HCT116 (cell line): Measurements from ENCODE around the gene LASP1. TPM values are rescaled to one million over a fixed set of nuclear protein-coding genes. Genes with fewer than 3 reads are reported as not detected.

Source experiments
- ATAC-seq: fragments of 200-7000 bp; cut with Tn5 transposase; 2 replicates; pipeline ENCODE4 v1.9.1; 2020; ENCODE audit warnings: mild to moderate bottlenecking, moderate library complexity
- BruUV-seq: library from RNA; stranded (reverse); fragments of 400-500 nt; replicated peaks from 2 replicates; lab custom pipeline; 2021; lab: Mats Ljungman, UMichigan
- CTCF ChIA-PET: fragments of 300-600 bp; sonication (Branson Sonifier 250); formaldehyde crosslinking; loops from one replicate; lab custom pipeline; 2021; ENCODE audit warnings: antibody characterized with exemption; lab: Charles Lee
- POLR2A ChIA-PET: fragments of 300-600, 350-600 bp; sonication (Branson Sonifier 250); formaldehyde crosslinking; loops from one replicate; lab custom pipeline; 2021; ENCODE audit warnings: antibody characterized with exemption; lab: Charles Lee
- RAD21 ChIA-PET, 2 experiments: fragments of 300-600 bp; sonication (Branson Sonifier 250); formaldehyde crosslinking; loops; one replicate each; lab custom pipeline; 2023; ENCODE audit warnings: low total read pairs in 2 of 2; ENCODE audit not compliant: uncharacterized antibody in 2 of 2, unreplicated experiment in 2 of 2, low non-redundant PET in 1 of 2; lab: Charles Lee
- DNase-seq: peaks from one replicate; pipeline ENCODE4 v3.0.0-alpha.2; 2010; ENCODE audit warnings: low read depth, low spot score
- H2AFZ ChIP-seq: fragments of 200-600 bp; shearing (Covaris generic), sonication (generic); 2 replicates; pipeline ENCODE4 v1.6.1; 2017; ENCODE audit warnings: low read depth, mixed run types, mixed read lengths, antibody characterized with exemption, low read length; ENCODE audit not compliant: poor library complexity, severe bottlenecking
- H3K27ac ChIP-seq: 2 replicates; pipeline ENCODE4 v1.5.1; 2012; ENCODE audit warnings: low read depth, low read length
- H3K27me3 ChIP-seq: fragments of 200-600 bp; sonication (generic); 2 replicates; pipeline ENCODE4 v1.6.1; 2016; ENCODE audit warnings: mixed run types, low read length, mixed read lengths; ENCODE audit not compliant: insufficient read depth
- H3K36me3 ChIP-seq, 2 experiments: fragments of 200-500 bp in 1 of 2; fragments of 200-600 bp in 1 of 2; sonication (Bioruptor generic) in 1 of 2; sonication (generic) in 1 of 2; 2 replicates each; pipeline versions ENCODE4 v1.5.1 to v1.6.1; 2014 to 2016; ENCODE audit warnings: low read length in 2 of 2, inconsistent platforms in 1 of 2, mixed read lengths in 1 of 2, mixed run types in 1 of 2; ENCODE audit not compliant: insufficient read depth in 2 of 2, control insufficient read depth in 1 of 2
- H3K4me1 ChIP-seq, 2 experiments: fragments of 200-600 bp in 1 of 2; sonication (generic) in 1 of 2; 2 replicates each; pipeline versions ENCODE4 v1.5.1 to v1.6.1; 2012 to 2017; ENCODE audit warnings: low read length in 2 of 2, inconsistent platforms in 1 of 2, mild to moderate bottlenecking in 1 of 2, mixed read lengths in 1 of 2, mixed run types in 1 of 2, moderate library complexity in 1 of 2; ENCODE audit not compliant: insufficient read depth in 2 of 2, control insufficient read depth in 1 of 2
- H3K4me2 ChIP-seq: fragments of 200-600 bp; sonication (generic); 2 replicates; pipeline ENCODE4 v1.6.1; 2017; ENCODE audit warnings: mixed run types, low read length, mixed read lengths
- H3K4me3 ChIP-seq, 2 experiments: fragments of 200-600 bp in 1 of 2; sonication (generic) in 1 of 2; replicated peaks in 1 of 2; 2 replicates each; pipeline ENCODE4 v1.5.1; 2011 to 2016; ENCODE audit warnings: low read length in 2 of 2, control low read depth in 1 of 2, low read depth in 1 of 2, mild to moderate bottlenecking in 1 of 2, mixed read lengths in 1 of 2, mixed run types in 1 of 2
- H3K79me2 ChIP-seq: fragments of 200-600 bp; sonication (generic); 2 replicates; pipeline ENCODE4 v1.6.1; 2017; ENCODE audit warnings: mild to moderate bottlenecking, mixed run types, low read length, moderate library complexity, mixed read lengths; ENCODE audit not compliant: insufficient read depth
- H3K9ac ChIP-seq: fragments of 200-600 bp; sonication (generic); 2 replicates; pipeline ENCODE4 v1.6.1; 2016; ENCODE audit warnings: low read length, mixed read lengths
- H3K9me2 ChIP-seq: fragments of 200-600 bp; sonication (generic), shearing (Covaris generic); 2 replicates; pipeline ENCODE4 v1.6.1; 2017; ENCODE audit warnings: mixed run types, mild to moderate bottlenecking, moderate library complexity; ENCODE audit not compliant: insufficient read depth
- H3K9me3 ChIP-seq, 2 experiments: fragments of 200-500 bp in 1 of 2; fragments of 200-600 bp in 1 of 2; sonication (Bioruptor generic) in 1 of 2; sonication (generic) in 1 of 2; 2 replicates each; pipeline ENCODE4 v1.6.1; 2014 to 2017; ENCODE audit warnings: low read length in 2 of 2, mixed read lengths in 2 of 2, inconsistent platforms in 1 of 2, low read depth in 1 of 2, mild to moderate bottlenecking in 1 of 2, mixed run types in 1 of 2, moderate library complexity in 1 of 2; ENCODE audit not compliant: control insufficient read depth in 1 of 2, insufficient read depth in 1 of 2
- H4K20me1 ChIP-seq: fragments of 200-600 bp; sonication (generic), shearing (Covaris generic); 2 replicates; pipeline ENCODE4 v1.6.1; 2017; ENCODE audit warnings: mixed run types, mild to moderate bottlenecking, moderate library complexity; ENCODE audit not compliant: insufficient read depth
- CBX3 ChIP-seq: IDR thresholded peaks from 2 replicates; pipeline ENCODE4 v1.6.1; 2012; ENCODE audit warnings: low read depth
- CEBPB ChIP-seq: IDR thresholded peaks from 2 replicates; pipeline ENCODE4 v1.6.1; 2012; ENCODE audit warnings: low read depth
- ELF1 ChIP-seq: IDR thresholded peaks from 2 replicates; pipeline ENCODE4 v1.6.1; 2012; ENCODE audit warnings: low read depth, borderline replicate concordance
- FOSL1 ChIP-seq: IDR thresholded peaks from 2 replicates; pipeline ENCODE4 v1.6.1; 2012; ENCODE audit warnings: low read depth
- POLR2AphosphoS5 ChIP-seq: IDR thresholded peaks from 2 replicates; pipeline ENCODE4 v1.6.1; 2011; ENCODE audit warnings: mild to moderate bottlenecking, low read depth, low read length, moderate library complexity
- SIN3A ChIP-seq: IDR thresholded peaks from 2 replicates; pipeline ENCODE4 v1.6.1; 2012; ENCODE audit warnings: low read depth
- SP1 ChIP-seq: IDR thresholded peaks from 2 replicates; pipeline ENCODE4 v1.6.1; 2012; ENCODE audit warnings: low read depth
- TCF7L2 ChIP-seq: IDR thresholded peaks from 2 replicates; pipeline ENCODE4 v1.7.0; 2011; ENCODE audit warnings: borderline replicate concordance, inconsistent platforms; ENCODE audit not compliant: insufficient read depth, insufficient read length; ENCODE audit errors: extremely low read depth
- YY1 ChIP-seq: IDR thresholded peaks from 2 replicates; pipeline ENCODE4 v1.6.1; 2011; ENCODE audit warnings: low read length, low read depth, moderate library complexity, mild to moderate bottlenecking; ENCODE audit not compliant: insufficient replicate concordance; ENCODE audit errors: extremely low read depth
- ZNF274 ChIP-seq: fragments of 200-500 bp; sonication (Bioruptor generic); IDR thresholded peaks from 2 replicates; pipeline ENCODE4 v1.6.1; 2014; ENCODE audit warnings: mild to moderate bottlenecking, low read depth, low read length, inconsistent platforms
- intact Hi-C: fragments of 100-400 bp; cut with micrococcal nuclease; formaldehyde crosslinking; loops from 2 replicates; pipeline ENCODE4 v1.10.0; 2022
- total RNA-seq: library from RNA; stranded (reverse); gene quantifications from one replicate; pipeline ENCODE4 v1.2.1, GENCODE V29; 2021; ENCODE audit not compliant: unreplicated experiment
- TF ChIP-seq, protein P1 (sequence below): IDR thresholded peaks from 2 replicates; pipeline ENCODE4 v1.6.1; 2012; ENCODE audit warnings: low read depth
- TF ChIP-seq, protein P2 (sequence below): IDR thresholded peaks from 2 replicates; pipeline ENCODE4 v1.6.1; 2012
- TF ChIP-seq, protein P3 (sequence below): IDR thresholded peaks from 2 replicates; pipeline ENCODE4 v1.6.1; 2011; ENCODE audit warnings: mild to moderate bottlenecking, low read length, moderate library complexity; ENCODE audit not compliant: insufficient replicate concordance; ENCODE audit errors: extremely low read depth

LASP1 gene
- total RNA-seq, 1 experiment from 2014 or later, result 149 TPM

DNA sequence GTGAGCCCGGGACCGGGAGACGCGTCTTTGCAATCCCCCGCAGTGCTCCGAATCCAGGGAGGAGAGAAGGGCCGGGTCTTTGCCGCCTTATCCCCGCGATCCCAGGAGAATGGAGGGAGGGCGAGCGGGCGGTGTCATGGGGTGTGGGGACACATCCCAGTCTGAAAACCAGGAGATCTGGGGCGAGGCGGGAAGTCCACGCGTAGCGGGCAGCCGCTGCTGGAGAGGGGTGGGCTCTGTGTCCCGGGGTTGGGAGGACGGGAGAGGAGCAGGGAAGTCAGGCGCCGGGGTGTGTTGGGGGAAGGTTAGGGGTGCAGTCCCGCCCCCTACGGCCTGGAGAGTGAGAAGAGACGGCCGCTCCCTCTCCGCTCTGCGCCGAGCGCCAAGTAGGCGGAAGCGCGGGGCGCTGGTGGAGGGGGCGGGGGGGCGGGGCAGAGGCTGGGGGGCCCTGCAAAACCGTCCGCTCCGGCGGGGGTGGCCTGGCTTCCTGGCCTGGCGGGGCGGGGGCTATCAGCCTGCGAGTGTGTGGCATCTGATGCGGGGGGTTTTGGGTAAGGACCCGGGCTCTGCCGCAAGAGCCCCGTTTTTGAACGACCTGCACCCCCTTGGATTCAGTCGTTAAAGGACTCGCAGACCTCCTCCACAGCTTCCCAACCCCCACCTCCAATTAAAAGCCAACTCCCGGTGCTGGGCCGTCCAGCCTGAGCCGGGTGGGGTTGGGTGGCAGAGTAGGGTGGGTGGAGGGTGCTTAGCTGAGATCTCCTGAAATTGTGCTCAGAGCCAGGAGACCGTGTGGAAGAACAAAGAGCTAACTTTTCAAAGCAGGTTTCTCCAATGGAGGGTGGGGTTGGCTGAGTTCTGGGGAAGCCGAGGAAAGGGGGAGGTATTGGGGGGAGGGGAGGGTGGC, 654 bp downstream of the LASP1 start (continued):
- TF ChIP-seq YY1, result no peak
- TF ChIP-seq CBX3, result no peak
- no peak for TF ChIP-seq CEBPB
- no peak; the same call in 1 of the 2 replicates for TF ChIP-seq SIN3A
- no peak for TF ChIP-seq TCF7L2
- TF ChIP-seq, all 23 proteins: peak for 0

DNA sequence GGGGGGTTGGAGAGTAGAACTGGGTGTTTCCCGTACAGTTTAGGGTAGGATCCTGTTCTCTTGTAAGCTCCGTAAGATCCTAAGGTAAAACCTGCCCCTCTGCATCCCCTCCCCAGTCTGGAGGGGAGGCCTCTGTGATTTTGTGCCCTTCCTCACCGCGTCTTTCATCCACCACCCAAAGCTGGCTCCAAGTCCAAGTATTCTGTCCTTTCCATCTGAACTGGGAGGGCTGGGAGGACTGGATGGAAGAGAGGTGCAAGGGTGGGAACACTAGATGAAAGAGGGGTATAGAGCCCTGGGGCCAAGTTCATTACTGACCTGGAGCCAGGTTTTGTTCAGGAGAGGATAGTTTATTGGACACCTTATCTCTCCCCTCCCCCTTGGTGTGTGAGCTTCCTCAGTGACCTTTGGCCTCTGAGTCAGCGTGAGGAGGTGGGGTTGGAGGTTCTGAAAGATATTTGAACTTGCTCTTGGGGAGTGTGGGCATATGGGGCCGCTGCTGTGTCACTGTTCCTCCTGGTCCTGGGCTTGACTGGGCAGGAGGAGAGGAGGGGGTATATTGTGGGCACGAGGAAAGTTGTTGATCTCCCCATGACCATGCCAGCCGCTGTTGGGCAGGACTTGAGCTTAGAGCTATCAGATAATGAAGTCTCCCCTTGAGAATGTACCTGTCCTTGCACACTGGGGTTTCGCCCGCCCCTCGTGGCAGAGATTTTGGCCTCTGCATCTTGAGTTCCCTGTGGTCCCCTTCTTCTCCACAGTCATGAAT, 1.6 kb downstream of the LASP1 start:
- intact Hi-C loops, result no loop called here
- Histone ChIP-seq H3K9me2 (no peaks in the 10 kb centered on the region), H3K9me3 (no peaks in the 10 kb centered on the region), H3K79me2 (peaks cover 61% of the 10 kb centered on the region), H3K4me2 (peak overlapping the region; percentile 85), H3K36me3 (no peaks in the 10 kb centered on the region), H4K20me1 (no peaks in the 10 kb centered on the region), H2AFZ (no peak overlapping the region), H3K9ac (peak overlapping the region; percentile 74), H3K4me1 (peaks cover 61 to 82% of the 10 kb centered on the region in 2 experiments), H3K27ac (peak overlapping the region; percentile 97), H3K4me3 (peak overlapping the region; percentile 83 to 98), H3K27me3 (no peaks in the 10 kb centered on the region)
- no TSS peak for BruUV-seq
- ChIA-PET CTCF (interaction anchor here (0.6 to 1.6 kb wide), 6 partner anchors 10 to 293 kb away, joined by 3 to 5 read pairs (median 3); no protein-coding TSS in a partner anchor), POLR2A (interaction anchor here (0.7 to 2.8 kb wide), 9 partner anchors 9 to 307 kb away, joined by 3 to 20 read pairs (median 4); partner anchors contain the start of genes CWC25 and RPL23), RAD21 (no interaction called here)
- ATAC-seq, result peak; percentile 22
- no peak for DNase-seq
- TF ChIP-seq SP1 (peak; percentile 64), ZNF274 (no peak), YY1 (no peak), CBX3 (no peak), ELF1 (no peak), POLR2AphosphoS5 (peak; percentile 54), SIN3A (no peak), CEBPB (no peak), FOSL1 (peak; percentile 78)
- TF ChIP-seq, protein P1, sequence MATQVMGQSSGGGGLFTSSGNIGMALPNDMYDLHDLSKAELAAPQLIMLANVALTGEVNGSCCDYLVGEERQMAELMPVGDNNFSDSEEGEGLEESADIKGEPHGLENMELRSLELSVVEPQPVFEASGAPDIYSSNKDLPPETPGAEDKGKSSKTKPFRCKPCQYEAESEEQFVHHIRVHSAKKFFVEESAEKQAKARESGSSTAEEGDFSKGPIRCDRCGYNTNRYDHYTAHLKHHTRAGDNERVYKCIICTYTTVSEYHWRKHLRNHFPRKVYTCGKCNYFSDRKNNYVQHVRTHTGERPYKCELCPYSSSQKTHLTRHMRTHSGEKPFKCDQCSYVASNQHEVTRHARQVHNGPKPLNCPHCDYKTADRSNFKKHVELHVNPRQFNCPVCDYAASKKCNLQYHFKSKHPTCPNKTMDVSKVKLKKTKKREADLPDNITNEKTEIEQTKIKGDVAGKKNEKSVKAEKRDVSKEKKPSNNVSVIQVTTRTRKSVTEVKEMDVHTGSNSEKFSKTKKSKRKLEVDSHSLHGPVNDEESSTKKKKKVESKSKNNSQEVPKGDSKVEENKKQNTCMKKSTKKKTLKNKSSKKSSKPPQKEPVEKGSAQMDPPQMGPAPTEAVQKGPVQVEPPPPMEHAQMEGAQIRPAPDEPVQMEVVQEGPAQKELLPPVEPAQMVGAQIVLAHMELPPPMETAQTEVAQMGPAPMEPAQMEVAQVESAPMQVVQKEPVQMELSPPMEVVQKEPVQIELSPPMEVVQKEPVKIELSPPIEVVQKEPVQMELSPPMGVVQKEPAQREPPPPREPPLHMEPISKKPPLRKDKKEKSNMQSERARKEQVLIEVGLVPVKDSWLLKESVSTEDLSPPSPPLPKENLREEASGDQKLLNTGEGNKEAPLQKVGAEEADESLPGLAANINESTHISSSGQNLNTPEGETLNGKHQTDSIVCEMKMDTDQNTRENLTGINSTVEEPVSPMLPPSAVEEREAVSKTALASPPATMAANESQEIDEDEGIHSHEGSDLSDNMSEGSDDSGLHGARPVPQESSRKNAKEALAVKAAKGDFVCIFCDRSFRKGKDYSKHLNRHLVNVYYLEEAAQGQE, result no peak
- TF ChIP-seq, protein P2, sequence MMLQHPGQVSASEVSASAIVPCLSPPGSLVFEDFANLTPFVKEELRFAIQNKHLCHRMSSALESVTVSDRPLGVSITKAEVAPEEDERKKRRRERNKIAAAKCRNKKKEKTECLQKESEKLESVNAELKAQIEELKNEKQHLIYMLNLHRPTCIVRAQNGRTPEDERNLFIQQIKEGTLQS, result no peak
- TF ChIP-seq, protein P3, sequence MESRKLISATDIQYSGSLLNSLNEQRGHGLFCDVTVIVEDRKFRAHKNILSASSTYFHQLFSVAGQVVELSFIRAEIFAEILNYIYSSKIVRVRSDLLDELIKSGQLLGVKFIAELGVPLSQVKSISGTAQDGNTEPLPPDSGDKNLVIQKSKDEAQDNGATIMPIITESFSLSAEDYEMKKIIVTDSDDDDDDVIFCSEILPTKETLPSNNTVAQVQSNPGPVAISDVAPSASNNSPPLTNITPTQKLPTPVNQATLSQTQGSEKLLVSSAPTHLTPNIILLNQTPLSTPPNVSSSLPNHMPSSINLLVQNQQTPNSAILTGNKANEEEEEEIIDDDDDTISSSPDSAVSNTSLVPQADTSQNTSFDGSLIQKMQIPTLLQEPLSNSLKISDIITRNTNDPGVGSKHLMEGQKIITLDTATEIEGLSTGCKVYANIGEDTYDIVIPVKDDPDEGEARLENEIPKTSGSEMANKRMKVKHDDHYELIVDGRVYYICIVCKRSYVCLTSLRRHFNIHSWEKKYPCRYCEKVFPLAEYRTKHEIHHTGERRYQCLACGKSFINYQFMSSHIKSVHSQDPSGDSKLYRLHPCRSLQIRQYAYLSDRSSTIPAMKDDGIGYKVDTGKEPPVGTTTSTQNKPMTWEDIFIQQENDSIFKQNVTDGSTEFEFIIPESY, result no peak
